DMS153 treated with DMSO at 0.1 percent for 48 hours (cell line): ENCODE data around the gene SLC19A3.
A peak's percentile ranks its signal among the peaks of the same experiment; 100 is the strongest.
"Not testable (repeated sequence)": the region's sequence is repeated elsewhere in the genome, so short reads cannot be mapped to it uniquely, and the experiment has no call there.

ENCODE experiments used
- DNase-seq: peaks from one replicate; lab custom pipeline; 2025; ENCODE audit not compliant: unreplicated experiment; lab: John Stamatoyannopoulos, UW

SLC19A3 gene

DNA sequence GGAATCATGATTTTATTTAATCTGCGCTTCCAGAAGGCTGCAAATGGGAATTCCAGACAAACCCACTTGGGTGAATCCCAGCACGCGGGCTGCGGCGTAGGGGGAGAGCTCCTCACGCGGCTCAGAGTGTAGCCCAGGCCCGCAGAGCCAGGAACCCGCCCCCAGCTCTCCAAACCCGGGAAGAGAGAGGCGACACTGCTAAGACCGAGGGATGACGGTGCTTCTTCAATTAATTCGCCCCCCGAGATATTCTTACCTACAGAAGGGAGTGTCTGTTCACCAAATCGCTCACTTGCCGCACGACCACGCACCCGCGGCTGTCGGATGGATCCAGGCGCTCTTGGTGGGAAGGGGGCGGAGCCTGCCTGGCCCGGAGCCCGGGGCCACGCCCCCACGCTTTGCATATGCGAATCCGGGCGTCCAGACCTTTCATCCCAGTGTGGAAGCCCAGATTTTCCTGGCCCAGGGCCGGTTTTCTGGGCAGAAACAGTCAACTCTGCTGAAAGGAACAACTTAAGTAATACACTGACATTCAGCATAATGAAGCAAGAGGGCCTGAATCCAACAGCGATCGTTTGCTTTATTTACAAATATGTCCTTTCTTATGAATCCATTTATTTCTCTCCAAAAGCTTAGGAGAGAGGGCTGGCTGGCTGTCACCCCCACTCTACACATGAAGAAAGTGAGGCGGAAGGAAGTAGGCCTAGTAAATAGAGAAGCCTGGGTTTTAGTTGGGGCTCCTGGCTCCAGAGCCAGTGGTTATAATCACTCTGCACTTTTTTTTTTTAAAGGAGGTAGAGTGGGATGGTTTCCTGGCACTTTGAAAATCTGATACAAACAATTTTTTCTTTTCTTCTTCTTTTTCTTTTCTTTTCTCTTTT is at the start of gene SLC19A3:
Gene SLC19A3, minus strand, starts transcription at position 342 of the 881 bp plus-strand sequence. CDS start 15,710 bp downstream, outside the sequence.
- DNase-seq: peak; percentile 3

GRCh38 chr2:227766373-227766883 is 48.6 kb upstream of the SLC19A3 start:
- DNase-seq: peak; percentile 50

GRCh38 chr2:227765788-227766372 is 48.1 kb upstream of the SLC19A3 start:
- DNase-seq: no peak

DNA sequence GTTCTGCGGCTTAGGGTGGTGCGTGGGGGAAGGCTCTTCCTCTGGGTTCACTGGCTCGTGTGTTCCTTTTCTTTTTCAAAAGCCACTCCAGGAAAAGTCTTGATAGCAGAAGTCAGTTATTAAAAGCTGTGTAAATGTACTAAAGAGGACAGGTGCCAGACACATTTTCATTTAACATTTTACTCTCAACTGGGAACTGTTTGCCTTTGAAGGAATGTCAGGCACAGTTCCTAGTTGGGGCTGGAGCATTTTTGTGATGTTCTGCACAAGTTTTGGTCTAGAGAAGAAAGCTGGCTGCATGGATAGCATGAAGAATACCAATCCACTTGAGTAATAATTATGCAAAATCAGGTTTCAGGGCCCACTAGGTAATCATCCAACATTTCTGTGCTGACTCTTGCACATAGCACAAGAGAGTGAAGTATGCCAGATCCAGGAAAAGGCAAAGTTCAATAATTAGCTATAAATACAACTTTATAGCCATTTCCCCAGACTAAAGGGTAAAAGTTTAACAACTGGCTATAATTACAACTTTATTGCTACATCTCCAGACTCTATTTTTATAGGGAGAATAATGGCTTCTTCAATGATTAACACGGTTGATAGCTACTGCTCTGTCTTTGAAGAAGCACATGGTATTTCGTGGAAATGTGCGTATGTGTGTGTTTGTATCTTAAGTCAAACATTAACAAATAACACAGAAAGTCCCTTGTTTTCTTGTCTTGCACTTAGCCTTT is 44.1 kb upstream of the SLC19A3 start:
- no peak for DNase-seq

DNA sequence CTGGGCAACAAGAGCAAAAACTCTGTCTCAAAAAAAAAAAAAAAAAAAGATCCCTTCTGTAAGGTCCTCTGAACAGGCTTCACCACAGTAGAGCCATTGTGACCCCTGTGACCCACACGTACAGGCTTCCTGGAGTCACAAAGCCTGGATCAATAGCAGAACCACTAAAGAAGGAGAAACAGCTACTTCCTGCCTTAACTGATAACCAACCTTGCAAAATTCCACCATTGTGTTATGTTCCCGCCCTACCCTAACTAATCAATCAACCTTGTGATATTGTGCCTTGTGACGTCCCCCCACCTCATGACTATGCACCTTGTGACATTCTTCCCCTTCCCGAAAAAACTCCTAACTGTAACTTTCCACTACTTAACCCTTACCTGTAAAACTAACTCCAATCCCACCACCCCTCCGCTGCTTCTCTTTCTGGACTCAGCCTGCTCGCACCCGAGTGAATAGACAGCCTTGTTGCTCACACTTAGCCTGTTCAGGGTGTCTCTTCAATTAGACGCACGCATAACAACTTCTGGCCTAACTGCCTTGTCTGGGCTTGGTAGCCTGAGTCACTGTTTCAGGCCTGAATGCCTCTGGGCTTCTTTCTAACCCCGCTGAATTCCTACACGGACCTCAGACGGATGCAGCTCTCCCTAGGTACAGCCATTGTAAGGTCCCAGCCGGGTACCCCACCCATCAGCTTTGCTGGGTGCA is 41.7 kb upstream of the SLC19A3 start:
- DNase-seq: no peak

DNA sequence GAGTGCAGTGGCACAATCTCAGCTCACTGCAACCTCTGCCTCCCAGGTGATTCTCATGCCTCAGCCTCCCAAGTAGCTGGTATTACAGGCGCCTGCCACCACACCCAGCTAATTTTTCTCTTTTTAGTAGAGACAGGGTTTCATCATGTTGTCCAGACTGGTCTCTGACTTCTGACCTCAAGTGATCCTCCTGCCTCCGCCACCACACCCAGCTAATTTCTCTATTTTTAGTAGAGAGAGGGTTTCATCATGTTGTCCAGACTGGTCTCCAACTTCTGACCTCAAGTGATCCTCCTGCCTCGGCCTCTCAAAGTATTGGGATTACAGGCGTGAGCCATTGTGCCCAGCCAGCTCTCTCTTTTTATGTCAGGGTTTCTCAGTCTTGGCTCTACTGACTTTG is 38.4 kb upstream of the SLC19A3 start:
- DNase-seq: not testable (repeated sequence)

- DNase-seq: no peak
These were observed 30.3 kb upstream of the SLC19A3 start for GRCh38 chr2:227748079-227748478.

GRCh38 chr2:227745594-227745993 is 27.8 kb upstream of the SLC19A3 start, which contains the start of gene SCYGR8:
TSS of gene SCYGR8 (plus strand) at chr2:227745894. CDS start at chr2:227745894, 0 bp downstream.
- DNase-seq: no peak

GRCh38 chr2:227740705-227741104 is 22.9 kb upstream of the SLC19A3 start:
- DNase-seq: not testable (repeated sequence)

- DNase-seq: no peak
These were observed 21.5 kb upstream of the SLC19A3 start for GRCh38 chr2:227739351-227739750.

DNA sequence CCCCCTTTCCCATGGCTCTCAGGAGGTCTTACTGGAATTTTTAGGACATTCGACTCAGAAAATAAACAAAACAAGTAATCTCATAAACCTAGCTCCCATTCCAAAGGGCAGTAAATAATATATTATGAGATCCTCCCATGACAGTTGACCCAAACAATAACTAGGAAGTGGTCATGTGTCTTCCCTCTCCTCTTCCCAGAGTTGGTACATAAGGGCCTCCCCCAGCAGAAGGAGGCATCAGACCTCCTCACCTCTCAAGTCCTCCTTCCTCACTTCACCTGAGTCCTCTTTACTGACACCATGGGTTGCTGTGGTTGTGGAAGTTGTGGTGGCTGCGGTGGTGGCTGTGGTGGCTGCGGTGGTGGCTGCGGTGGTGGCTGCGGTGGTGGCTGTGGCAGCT is 10.2 kb upstream of the SLC19A3 start, which contains the start of gene SCYGR7:
Gene SCYGR7, plus strand, starts transcription at position 301 of the 400 bp plus-strand sequence. Its CDS starts 0 bp downstream, at position 301.
- no peak for DNase-seq

- no peak for DNase-seq
These were observed 6.7 kb upstream of the SLC19A3 start, which contains the start of gene SCYGR6 for GRCh38 chr2:227724394-227725039. TSS of gene SCYGR6 (minus strand) at chr2:227724757. CDS start at chr2:227724757, 0 bp downstream.

- not testable (repeated sequence) for DNase-seq
These were observed 5.0 kb upstream of the SLC19A3 start for GRCh38 chr2:227722821-227723220.

DNA sequence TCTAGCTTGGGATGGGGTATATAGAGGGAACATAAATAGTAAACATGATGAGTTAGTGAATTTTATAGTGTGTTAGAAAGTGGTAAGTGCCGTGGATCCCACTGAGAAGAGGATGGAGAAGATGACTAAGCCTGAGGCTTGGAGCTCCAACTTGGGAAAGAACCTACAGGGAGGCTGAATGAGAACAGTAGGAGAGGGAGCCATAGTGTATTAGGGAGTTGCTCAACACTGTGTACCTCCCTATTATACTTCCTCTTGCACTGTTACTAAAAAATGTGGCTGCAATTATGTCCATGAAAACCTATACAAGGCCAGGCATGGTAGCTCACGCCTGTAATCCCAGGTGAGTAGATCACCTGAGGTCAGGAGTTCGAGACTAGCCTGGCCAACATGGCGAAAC is 2.9 kb upstream of the SLC19A3 start:
- DNase-seq: no peak

DNA sequence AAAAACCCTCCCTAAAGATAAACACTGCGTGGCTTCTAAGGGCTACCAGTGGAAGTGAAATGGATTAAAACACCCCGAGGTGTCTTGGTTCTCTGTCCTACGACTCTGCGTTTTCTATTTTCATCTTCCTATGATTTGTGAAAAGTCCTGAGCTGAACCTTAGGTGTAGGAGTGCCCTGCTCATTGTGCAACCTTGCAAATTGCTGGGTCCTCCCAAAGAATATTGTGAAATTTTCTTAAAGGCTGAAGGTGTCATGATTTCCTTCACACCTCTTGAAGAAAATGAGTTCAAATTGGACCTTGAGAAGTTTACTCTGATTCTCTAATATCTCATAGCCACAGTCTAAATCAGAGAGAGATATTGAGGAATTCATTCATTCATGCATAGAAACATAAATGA is 1.8 kb upstream of the SLC19A3 start:
- DNase-seq: no peak

GRCh38 chr2:227716501-227716900 is 1.3 kb downstream of the SLC19A3 start:
- no peak for DNase-seq

GRCh38 chr2:227713291-227713690 is 4.5 kb downstream of the SLC19A3 start:
- no peak for DNase-seq

GRCh38 chr2:227710986-227711385 is 6.8 kb downstream of the SLC19A3 start:
- DNase-seq: no peak

GRCh38 chr2:227707390-227707789 is 10.4 kb downstream of the SLC19A3 start:
- DNase-seq: no peak

DNA sequence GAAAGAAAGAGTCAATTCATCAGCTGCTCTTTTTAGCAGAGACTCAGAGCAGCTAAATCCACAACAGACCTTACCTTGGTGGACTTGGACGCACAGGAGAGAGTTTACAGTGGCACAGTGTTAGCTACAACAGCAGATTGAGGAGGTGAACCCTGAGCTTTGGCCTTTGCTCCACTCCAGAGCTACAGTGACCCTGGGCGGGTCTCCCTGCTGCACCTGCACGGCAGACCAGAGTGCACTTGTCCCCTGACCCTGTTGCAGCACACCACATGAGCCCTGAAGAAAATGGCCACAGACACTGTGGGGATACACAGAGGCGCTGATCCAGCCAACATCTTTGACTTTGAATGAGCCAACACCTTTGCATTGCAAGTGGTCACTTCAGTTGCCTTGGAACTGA is 11.0 kb downstream of the SLC19A3 start:
- DNase-seq: no peak
